Frontal cortex (tissue), 4 donors: ENCODE results near the gene DNM3. TPM values are rescaled to one million over a fixed set of nuclear protein-coding genes. Genes with fewer than 3 reads are reported as not detected.
A peak's percentile ranks its signal among the peaks of the same experiment; 100 is the strongest.

Experiments used
- DNase-seq, 2 donors: peaks; one replicate each; pipeline ENCODE4 v3.0.0; 2012; ENCODE audit warnings: low spot score in 2 of 2
- FAIRE-seq: peaks from 2 replicates; lab custom pipeline; 2012; peaks lifted over from hg19 to GRCh38; lab: Jason Lieb, UNC
- small RNA-seq: library from RNA; depleted of rRNA; stranded (forward); fragments of <200 nt; gene quantifications from one replicate; pipeline ENCODE3, GENCODE V24; 2014
- total RNA-seq: library from RNA; depleted of rRNA; stranded (reverse); fragments of >200 nt; gene quantifications from one replicate; pipeline ENCODE4 v1.2.3, GENCODE V29; 2014
- donor health status: control.
- donor health status: control.
- donor health status: control.

Gene DNM3
- total RNA-seq, 1 donor from 2014 or later: 76.2 TPM

DNA sequence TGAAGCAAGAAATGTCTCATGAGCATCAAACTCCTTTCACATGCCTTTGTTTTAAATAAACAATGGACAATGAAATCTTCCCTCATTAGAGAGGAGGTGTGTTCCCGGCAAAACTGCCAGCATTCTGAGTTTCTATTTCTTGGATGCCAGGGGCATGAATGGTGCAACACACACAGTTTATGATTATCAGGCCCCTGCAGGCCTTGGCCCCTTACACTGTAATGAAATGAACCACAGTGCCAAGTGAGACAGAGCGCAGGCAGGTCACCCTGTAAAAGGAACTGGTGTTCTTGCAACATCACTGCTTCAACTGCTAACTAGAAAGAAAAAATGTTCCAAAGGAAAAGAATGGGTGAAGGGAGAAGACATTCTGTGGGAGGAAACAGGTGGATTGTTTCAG, 606.3 kb downstream of the DNM3 start:
- no peak for DNase-seq

DNA sequence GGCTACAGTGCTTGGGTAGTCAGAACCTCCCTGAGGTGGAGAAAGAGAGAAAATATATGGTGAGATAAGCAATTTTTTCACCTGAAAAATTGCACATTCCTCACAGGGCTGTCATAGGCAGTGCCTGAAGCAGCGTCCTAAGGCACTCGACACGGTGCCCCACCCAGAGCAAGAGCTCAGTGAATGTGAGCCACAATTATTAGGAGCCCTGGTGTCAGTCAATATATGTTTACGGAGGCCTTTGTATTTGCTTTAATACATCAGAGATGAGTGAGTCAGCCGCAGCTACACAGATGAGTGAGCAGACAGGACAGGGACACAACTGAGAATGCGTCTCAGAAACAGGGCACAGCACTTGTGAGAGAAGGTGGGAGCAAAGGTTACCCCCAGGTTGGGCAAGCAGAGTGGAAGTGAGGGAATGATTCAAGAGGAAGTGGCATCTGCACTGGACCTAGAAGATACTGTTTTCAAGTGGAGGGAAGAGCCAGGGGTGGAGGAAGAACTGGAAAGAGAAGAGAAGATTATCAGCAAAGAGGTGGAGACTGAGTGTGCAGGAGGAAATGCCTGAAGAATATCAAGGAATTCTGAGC, 607.8 kb downstream of the DNM3 start:
- FAIRE-seq (no peak), DNase-seq (no peak)

More for the DNA sequence above, 606.3 kb downstream of the DNM3 start:
- no peak for FAIRE-seq

DNA sequence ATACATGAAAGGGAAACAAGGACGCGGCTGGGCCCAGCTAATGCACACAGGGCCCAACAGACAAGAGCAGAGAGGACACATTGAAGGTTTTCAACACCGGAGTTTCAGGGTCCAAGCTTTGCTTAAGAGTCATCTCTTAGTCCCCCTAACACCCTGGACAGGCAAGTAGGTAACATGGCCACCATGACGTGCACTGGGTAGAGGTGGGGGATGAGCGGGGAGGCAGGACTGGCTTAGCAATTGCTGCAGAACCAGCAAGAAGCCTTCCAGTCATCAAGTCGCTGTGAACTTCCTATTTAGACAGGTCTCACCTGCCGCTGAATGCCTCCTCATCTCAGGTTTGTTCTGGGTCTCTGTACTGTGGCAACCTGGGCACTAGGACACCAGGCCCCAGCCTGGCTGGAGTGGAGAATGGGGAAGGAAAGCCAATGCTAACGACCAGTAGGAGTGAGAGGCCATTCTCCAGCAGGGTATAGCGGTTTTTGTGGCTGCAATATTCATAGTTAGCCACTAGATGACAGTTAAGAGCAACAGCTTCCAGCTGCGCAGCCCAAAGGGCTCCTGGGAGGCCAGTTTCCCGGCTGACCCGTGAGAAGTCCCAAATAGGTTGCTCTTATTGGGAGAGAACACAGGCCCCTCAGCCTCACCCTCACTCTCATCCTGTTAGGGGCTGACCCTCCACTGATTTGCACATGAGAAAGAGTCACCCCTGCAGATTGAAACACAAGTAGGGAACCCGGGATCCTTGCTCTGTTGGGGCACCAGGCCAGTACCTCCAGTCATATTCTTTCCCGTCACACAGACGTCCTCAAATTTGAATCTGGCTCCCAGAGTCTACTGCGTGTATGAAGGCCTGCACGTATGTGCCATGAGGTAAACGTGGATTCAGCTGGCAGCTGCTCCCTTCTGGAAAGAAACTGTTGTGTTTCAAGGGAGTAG, 608.6 kb downstream of the DNM3 start:
- FAIRE-seq: no peak

DNA sequence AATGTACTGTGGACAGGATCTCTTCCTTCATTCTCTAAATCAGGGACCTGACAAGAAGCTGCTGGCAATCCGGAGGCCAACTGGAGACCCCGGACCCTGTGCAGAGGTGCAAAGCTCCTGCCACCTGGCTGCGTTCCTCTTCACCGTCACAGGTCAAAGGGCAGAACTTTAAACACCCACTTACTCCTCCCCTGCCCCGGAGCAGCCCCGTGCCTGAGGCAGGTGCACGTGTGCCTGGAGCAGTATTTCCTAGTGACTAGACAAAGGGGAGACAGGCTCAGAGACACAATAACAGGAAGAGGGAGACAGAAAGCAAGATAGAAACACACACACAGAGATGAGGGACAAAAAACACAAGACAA, 609.2 kb downstream of the DNM3 start:
- DNase-seq (no peak), FAIRE-seq (no peak)

More for the DNA sequence above, 608.6 kb downstream of the DNM3 start:
- peak in 1 of 2 donors; percentile 30 for DNase-seq

DNA sequence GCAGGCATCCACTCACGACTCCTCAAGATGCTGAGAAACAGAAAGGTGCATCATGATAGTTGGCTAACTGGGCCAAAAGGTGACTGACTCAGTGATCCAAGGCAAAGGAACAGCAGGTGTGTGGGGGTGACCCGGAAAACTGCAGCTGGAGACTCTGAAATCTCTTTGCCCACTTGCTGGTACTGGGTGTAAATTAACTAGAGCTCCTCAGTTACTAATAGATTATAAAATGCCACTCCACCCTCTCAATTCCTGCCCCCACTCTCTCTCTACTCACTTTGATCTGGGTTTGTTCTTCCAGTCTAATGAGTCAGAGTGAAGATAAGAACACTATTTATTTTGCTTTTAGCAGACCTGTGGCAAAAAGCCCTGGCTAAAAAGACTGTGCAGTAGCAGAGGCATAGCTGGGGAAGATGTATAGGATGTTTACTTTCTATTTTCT, 609.7 kb downstream of the DNM3 start:
- FAIRE-seq (no peak), DNase-seq (no peak)

DNA sequence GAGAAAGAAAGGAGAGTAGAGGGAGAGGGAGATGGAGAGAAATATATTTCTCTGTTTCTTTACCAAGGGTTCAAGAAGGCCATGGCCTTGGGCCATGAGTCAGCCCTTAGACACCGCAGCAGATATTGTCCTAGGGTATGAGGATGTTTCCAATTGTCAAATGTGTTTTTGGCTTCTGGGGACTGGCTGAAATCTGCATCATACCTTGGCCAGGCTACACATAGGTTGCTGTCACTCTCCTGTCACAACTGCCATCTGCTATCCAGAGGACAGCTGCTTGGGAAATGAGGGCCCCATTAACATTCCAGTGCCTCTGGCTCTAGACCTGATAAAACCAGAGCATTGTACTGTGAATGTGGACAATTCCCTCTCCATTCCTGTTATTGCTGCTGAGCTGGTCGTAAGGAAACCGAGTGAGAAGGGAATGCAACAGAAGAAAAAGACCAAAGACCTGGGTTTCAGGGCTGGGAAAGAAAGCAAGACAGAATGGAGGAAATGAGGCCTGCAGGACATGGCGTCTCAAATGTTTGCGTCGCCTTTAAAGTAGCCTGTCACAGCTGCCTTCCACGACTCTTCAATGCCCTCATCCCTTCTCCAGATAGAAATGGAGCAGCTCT, 611.3 kb downstream of the DNM3 start:
- DNase-seq: no peak
- FAIRE-seq: no peak

DNA sequence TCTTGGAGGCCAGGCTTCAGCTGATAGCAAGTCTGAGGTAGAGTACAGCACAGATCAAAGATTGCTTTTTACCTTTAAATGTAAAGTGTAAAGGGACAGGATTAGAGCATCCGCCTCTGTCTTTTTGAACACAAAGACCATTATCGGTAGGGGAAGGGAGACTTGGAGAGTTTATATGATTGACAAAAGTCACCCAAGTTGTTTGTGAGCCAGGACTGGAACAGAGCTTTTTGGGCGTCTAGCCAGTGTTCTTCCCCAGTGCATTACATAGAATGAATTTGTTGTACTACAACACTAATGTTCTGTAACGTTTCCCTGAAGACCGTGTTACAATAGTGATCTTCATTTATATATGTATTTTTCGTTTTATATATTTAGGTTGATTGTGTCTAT, 611.9 kb downstream of the DNM3 start:
- DNase-seq (no peak), FAIRE-seq (no peak)

DNA sequence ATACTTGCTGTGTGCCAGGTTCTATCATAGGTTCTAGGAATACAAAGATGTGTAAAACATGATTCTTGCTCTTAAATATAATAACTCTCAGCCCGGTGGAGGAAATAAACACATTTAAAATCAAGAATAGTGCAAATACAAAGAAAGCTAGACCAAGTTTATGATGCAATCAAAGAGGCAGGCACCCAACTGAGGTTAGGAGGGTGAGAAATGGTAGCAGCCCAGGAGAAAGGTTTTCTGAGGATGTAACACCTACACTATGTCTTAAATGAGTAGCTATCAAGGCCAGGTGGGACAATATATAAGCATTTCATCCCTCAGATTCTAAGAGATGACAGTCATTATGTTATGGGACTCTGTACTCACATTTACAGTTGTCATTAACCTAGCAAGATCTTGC, 612.3 kb downstream of the DNM3 start:
- no peak for DNase-seq

DNA sequence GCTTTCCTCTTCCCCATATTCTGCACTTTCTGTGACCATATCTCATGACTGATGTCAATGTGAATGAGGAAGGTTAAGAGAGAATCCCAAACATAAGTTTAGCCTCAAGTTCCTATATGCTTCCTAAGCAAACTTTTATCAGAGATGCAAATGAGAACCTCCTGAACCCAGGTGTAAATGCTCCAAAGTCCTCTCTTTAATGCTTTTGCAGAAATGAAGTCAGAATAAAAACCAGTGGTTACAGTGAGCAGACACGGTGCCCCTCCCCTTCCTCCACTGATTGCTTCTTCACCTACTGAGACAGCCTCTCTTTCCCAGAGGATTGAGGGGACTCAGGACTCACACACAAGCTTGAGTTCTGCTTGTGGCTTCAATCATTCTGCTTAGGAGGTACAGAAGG, 614.2 kb downstream of the DNM3 start:
- FAIRE-seq: no peak
- DNase-seq: no peak

More for the DNA sequence above, 612.3 kb downstream of the DNM3 start:
- FAIRE-seq: no peak

DNA sequence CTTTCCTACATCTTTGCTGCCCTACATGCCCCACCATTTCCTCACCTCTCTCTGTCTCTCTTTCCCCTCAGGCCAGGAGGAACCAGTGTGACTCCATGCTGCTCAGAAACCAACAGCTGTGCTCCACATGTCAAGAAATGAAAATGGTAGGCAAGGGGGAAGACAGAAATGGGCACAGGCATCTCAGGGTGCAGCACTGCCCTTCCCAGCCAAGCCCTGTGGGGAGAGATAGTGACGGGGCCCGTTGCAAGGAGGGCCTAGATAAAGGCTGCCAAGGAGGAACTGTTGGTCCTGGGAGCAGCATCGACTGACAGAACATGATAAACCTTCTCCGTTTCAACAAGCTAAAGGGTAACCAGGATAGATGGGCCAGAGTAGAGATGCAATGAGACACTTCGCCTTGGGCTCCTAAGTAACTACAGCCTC, 615.1 kb downstream of the DNM3 start:
- no peak for FAIRE-seq
- DNase-seq: no peak

DNA sequence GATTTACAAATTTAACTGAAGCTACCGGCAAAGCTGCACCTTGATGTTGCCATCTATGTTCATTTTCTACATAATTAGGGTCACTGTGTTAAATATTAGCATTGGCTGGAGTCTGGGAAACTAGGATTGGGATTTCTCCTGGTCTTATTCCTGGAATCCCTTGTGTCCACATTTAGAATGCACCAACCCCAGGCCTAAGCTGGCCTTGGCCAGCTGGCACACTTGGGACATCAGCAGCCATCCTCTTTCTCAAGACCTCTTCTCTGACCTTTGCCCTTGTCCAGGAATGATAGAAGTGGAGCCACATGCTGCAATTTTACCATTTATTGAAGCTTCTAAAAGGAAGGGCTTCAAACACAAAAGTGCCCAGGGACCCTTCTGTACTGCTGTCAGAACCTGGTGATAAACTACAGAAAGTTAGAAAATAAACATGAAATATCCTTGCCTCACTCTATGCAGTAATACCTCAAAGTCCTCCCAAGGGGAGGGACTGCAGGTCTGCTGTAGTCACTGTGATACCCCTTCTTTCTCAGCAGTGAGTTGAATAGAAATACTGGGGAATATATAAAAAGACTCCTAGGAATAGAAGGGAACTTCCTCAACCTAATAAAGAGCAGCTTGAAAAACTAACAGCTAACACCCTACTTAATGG, 616.3 kb downstream of the DNM3 start:
- no peak for DNase-seq
- no peak for FAIRE-seq

DNA sequence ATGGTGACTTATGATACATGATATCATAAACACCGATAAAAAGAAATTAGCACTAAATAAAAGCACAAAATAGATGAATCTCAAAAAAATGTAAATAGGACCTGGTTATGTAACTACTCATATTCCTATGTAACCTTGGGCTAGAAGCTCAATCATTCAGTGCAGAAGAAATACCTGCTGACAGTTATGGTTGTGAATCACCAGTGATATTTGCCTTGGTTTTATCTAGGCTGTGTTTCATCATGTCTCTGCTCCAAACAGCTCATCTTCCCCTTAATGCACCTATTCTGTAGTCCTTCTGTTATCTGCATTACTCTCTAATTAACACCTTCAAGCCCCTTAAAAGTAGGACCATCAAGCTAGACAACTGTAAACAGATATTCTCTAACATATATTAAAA, 618.9 kb downstream of the DNM3 start:
- FAIRE-seq: no peak

DNA sequence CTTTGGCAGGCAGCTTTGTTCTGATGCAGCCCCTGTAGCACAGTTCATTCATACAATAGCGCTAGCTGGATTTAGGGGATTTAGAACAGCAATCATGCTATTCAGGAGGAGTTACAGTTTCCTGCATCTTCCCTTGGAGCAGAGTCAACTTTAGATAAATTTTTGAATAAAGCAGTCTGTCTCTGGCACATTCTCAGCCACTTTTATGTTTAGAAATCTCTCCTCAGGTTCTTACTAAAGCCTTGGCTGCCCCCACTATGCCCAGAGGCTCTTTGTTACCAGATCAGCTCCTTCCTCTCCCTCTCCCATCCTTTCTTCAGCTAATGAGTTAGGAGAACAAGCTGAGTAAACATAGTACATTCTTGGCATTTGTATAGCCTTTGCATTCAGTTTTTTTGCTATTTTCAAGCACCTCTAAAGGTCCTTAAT, 619.6 kb downstream of the DNM3 start:
- no peak for DNase-seq
- no peak for FAIRE-seq

More for the DNA sequence above, 618.9 kb downstream of the DNM3 start:
- DNase-seq: no peak

Small RNA genes within 50 kb of the gene (small RNA-seq; reads per million reads assigned to genes)
- gene MIR199A2: not detected
- not detected for gene RNU6-157P

Other genes with a start within 250 kb of the DNM3 start
- gene MYOCOS, start 219.3 kb upstream of the DNM3 start, total RNA-seq: not detected
- gene MYOC, start 188.8 kb upstream of the DNM3 start, total RNA-seq: under 0.01 TPM
- 27.7 TPM for gene VAMP4, start 99.4 kb upstream of the DNM3 start, total RNA-seq
- gene METTL13, start 59.8 kb upstream of the DNM3 start, total RNA-seq: 23.2 TPM